Superior temporal gyrus (tissue), 1 donor: ENCODE data around the gene FRA10AC1.
"Not testable (repeated sequence)": the region's sequence is repeated elsewhere in the genome, so short reads cannot be mapped to it uniquely, and the experiment has no call there.

Experiments used
- DNase-seq: peaks from one replicate; pipeline ENCODE4 v3.0.0-alpha.2; 2016; ENCODE audit errors: extremely low spot score

Gene FRA10AC1

GRCh38 chr10:93703066-93703465 lies 674 bp upstream of the FRA10AC1 start:
- peak; percentile 73 for DNase-seq

DNA sequence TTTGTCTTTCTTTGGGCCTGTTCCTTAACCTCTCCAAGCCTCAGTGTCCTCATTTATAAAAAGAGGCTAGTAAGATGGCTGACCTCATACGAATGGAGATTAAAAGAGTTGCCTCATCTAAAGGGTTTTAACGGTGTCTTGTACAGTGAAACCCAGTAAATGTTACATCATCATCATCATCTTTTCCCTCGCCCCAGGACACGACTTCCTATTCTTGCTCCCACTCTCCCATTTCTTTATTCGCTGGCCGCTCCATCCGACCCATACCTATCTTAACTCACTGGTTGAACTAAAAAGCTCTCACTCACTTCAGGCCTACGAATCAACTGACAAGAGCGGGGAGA lies 554 bp downstream of the FRA10AC1 start:
- no peak for DNase-seq

DNA sequence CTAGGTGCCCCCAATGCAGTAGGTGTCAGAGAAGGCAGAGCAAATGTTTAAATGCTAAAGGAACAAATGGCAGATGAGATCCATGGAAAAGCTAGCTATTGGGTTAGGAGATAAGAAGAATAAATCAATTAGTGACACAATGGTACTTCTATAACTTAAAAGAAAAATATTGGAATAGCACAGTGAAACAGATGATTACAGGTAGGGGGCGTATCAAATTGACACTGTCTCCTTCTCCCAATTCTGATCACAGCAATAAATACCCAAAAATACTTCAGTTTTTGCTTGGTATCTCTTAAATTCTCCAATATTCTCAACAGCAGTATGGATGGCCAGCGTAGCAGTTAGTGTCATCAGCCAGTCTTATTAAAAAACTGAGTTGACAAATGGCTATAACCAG lies 5.2 kb downstream of the FRA10AC1 start:
- no peak for DNase-seq

GRCh38 chr10:93696582-93696981 lies 5.8 kb downstream of the FRA10AC1 start:
- DNase-seq = not testable (repeated sequence)

GRCh38 chr10:93695740-93696139 lies 6.7 kb downstream of the FRA10AC1 start:
- DNase-seq = no peak

DNA sequence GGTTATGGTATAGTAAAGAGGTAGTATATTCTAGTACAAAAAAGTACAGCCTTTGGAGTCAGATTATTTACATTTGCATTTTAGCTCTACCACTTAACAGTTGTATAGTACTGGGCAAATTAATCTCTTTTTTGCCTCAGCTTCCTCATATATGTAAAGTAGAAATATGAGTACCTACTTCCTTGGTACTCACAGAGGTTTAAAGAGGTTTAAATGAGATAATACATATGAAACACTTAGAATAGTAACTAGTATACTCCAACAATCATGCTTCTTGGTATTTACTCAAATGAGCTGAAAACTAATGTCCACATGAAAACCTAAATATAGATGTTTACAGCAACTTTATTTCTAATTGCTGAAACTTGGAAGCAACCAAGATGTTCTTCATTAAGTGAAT lies 14.7 kb downstream of the FRA10AC1 start:
- DNase-seq = no peak

- DNase-seq = peak; percentile 82
Measured at GRCh38 chr10:93680412-93681047, 21.9 kb downstream of the FRA10AC1 start.

DNA sequence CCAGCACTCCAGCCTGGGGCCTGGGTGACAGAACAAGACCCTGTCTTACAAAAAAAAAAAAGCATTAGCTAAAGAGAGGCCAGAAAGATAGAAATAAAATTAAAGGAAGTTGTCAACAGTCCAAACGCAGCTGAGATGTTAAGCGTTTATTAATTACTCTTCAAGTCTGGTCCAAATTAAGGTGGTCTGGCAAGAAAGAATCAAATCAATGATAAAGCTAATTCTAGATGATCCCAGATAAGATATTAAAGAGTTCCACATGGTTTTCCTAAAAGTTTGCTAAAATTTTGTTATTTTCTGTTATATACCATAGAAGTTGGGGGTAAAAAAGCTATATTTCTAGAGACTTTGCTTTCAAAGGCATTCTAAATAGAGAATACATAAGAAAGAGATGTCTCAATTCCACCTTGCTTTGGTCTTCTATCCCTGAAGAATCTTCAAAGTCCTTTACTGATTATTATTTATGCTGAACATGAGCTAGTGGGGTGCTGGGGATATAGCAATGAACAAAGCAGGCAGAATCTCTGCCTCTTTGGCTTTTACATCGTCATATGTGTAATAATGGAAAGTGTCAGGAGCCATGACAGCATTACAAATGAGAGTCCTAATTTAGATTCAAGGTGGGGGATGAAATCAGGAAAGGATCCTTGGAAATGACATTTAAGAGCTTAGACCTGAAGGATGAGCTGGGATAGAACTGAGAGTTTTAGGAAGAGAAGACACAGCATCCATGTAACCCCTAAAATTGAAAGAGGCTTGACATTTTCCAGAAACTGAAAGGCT lies 23.4 kb downstream of the FRA10AC1 start:
- no peak for DNase-seq

- DNase-seq = no peak
Measured at GRCh38 chr10:93678386-93678785, 24.0 kb downstream of the FRA10AC1 start.

- no peak for DNase-seq
Measured at GRCh38 chr10:93673791-93674190, 28.6 kb downstream of the FRA10AC1 start.

DNA sequence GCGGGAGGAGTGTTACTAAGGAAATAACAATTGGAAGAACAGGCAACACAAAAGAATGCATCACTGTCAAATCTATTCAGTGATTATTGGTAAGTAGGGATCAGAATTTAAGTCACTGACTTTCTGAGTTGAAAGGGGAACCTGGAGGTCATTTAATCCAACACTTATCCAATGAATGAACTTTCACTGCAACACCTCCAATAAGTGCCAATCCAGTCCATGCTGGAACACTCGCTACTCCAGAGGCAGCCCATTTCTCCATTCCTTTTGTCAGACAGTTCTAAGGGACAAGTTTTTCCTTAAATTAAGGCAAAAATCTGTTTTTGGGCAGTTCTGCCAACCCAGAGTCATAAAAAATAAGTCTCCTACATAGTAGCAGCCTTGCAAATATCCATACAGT lies 29.5 kb downstream of the FRA10AC1 start:
- no peak for DNase-seq

DNA sequence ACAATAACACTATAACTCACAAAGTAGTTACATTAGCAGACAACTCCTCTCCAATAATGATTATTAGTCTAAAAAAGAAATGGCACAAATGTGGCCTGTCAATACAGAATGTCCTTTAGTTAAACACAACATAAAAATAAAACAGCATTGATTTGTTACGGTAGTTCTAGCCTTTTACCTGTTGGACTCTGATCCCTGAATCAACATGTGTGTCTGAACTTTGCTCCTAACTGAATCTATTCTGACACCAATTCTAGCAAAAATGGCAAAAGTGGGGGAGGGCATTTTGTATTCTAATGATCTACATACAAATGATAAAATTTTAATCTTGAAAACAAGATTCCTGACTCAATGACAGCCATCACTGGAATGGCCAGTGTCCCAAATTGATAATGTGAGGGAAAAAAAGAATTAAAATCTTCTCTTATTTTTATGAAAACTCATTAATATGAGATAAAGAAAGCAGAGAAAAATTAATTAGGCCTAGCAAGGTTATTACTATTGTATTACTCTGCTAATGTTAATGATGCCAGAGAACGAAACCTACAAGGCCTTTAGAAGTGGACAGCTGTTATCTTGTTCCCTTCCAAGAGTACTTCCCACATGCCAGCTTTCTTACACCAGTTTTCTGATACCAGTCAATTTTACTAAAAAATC lies 30.2 kb downstream of the FRA10AC1 start:
- DNase-seq = no peak

DNA sequence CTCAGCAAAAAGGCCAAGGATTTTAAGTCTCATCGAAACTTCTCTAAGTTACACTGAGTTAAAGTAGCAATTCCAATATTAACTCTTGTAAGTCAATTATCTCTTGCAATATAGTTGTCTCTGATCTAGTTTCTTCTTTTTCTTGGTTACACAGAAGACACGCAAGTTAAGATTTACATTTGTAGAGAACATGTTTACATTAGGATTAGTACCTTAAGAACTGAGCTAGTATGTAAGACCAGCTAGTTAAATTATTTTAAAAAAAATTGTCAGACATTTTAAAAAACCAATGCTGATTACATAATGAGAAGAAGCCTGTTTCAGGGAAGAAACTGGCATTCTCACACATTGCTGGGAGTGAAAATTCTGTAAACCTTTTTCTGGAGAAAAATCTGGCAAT lies 31.4 kb downstream of the FRA10AC1 start:
- DNase-seq = no peak

- DNase-seq = no peak
Measured at GRCh38 chr10:93670372-93670771, 32.0 kb downstream of the FRA10AC1 start.

GRCh38 chr10:93667795-93668194 lies 34.6 kb downstream of the FRA10AC1 start:
- no peak for DNase-seq

- DNase-seq = no peak
Measured at GRCh38 chr10:93666030-93666429, 36.4 kb downstream of the FRA10AC1 start.

GRCh38 chr10:93657757-93658156 lies 44.6 kb downstream of the FRA10AC1 start:
- DNase-seq = no peak

DNA sequence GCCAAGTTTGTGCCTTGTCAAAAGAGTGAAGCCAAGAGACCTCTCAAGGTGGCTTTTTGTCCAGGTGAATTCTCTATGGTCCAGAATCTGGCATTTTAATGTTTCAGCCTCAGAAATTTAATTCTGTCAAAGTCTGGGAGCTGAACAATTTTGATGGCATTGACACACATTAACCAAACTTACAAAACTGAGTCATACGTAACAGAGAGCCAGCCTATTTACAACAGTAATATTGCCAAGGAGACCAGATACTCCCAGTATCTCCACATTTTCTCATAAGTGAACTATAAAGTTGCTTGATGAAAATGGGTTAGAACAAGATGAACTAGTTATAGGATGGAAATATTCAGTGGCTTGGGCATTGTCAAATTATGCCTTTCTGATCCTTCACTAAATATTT lies 46.2 kb downstream of the FRA10AC1 start:
- DNase-seq = no peak

GRCh38 chr10:93654201-93654600 lies 48.2 kb downstream of the FRA10AC1 start:
- DNase-seq = no peak

- no peak for DNase-seq
Measured at GRCh38 chr10:93652857-93653256, 49.5 kb downstream of the FRA10AC1 start.

- DNase-seq = no peak
Measured at GRCh38 chr10:93639791-93640190, 62.6 kb downstream of the FRA10AC1 start.

DNA sequence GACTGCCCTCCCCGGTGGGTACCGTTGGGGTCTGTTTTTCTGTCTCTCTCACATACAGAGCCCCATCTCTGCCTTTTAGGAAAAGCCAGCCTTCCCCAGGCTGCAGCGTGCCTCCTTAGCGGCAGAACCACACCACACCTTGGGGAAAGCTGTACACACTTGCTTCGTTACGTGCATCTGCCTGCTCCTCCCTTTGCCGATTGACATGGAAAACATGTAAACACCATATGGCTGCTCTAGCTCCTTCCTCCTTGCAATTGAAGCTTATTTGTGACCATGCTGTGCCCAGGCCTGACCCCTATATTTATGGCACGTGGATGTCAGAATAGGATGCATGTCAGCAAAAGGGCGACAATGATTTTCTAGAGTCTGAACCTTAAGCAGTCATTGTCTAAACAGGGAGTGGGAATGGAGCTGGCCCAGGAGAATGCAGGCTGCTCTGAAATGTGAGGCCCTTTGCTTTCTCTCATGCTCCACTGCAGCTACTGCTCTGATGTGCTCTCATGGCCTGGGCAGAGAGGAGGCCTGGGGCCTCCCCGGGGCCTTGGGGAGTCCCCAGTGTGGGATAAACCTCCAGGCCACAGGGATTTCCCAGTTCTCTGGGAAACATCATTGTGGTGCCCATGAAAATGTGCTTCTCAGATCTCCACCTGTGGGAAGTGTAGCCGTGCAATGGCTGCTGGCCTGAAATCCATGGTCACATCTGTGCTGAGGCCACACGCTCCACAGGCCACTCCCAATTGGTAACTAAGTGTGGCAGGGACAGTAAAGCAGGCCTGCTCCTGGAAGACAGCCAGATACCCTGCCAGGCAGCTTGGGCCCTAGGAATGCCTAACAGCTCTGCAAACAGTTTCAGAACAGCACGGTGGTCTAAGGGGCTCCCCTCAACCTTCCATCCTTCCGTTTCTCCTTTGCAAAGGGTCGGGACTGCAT lies 71.5 kb downstream of the FRA10AC1 start:
- no peak for DNase-seq
